K562 (cell line): ENCODE results near the gene LRRN3. TPM values are rescaled to one million over a fixed set of nuclear protein-coding genes. Genes with fewer than 3 reads are reported as not detected.

Source experiments
- ATAC-seq: fragments of 200-7000 bp; cut with Tn5 transposase; 3 replicates; pipeline ENCODE4 v1.9.1; 2020; ENCODE audit warnings: moderate library complexity
- BruUV-seq: library from RNA; stranded (reverse); fragments of 400-500 nt; replicated peaks from 2 replicates; lab custom pipeline; 2021; lab: Mats Ljungman, UMichigan
- CTCF ChIA-PET: fragments of 300-600 bp; formaldehyde crosslinking; extraction: SDS; loops from one replicate; lab custom pipeline; 2021; ENCODE audit warnings: low intra/inter-chr PET ratio; lab: Yijun Ruan, JAX
- POLR2A ChIA-PET: fragments of 300-600, 350-650 bp; sonication (Branson Sonifier 250); formaldehyde crosslinking; extraction: SDS; loops from one replicate; lab custom pipeline; 2021; ENCODE audit warnings: antibody characterized with exemption, inconsistent platforms; lab: Yijun Ruan, JAX
- DNase-seq, 4 experiments: peaks; one replicate each; pipeline versions ENCODE4 v3.0.0 to v3.0.0-alpha.2; 2011 to 2018; ENCODE audit warnings: low spot score in 3 of 4, mixed read lengths in 3 of 4; ENCODE audit errors: extremely low read depth in 1 of 4
- FAIRE-seq: peaks from 2 replicates; lab custom pipeline; 2011; peaks lifted over from hg19 to GRCh38; lab: Jason Lieb, UNC
- H2AFZ ChIP-seq: 2 replicates; pipeline ENCODE4 v1.6.0; 2011; ENCODE audit warnings: low read depth, low read length, control low read depth, inconsistent platforms
- H3K27ac ChIP-seq: fragments of 200-600 bp; 3 replicates; pipeline ENCODE4 v1.8.0; 2011; ENCODE audit warnings: low read depth, mild to moderate bottlenecking, control low read depth, inconsistent platforms, low read length, moderate library complexity, mixed read lengths; ENCODE audit errors: extremely low read depth
- H3K27me3 ChIP-seq, 2 experiments: fragments of 300-600 bp in 1 of 2; 2 replicates in 1 of 2; 3 replicates in 1 of 2; pipeline versions ENCODE4 v1.6.0 to v1.8.0; 2011; ENCODE audit warnings: inconsistent platforms in 2 of 2, low read length in 2 of 2, mild to moderate bottlenecking in 1 of 2, mixed read lengths in 1 of 2, moderate library complexity in 1 of 2; ENCODE audit not compliant: control insufficient read depth in 2 of 2, insufficient read depth in 2 of 2
- H3K36me3 ChIP-seq: fragments of 300-600 bp; 3 replicates; pipeline ENCODE4 v1.8.0; 2011; ENCODE audit warnings: mild to moderate bottlenecking, low read length, inconsistent platforms; ENCODE audit not compliant: control insufficient read depth, insufficient read depth
- H3K4me1 ChIP-seq, 2 experiments: fragments of 200-600 bp in 1 of 2; replicated peaks in 1 of 2; 2 replicates in 1 of 2; 3 replicates in 1 of 2; pipeline versions ENCODE4 v1.5.1 to v1.8.0; 2011; ENCODE audit warnings: inconsistent platforms in 2 of 2, low read length in 2 of 2, mild to moderate bottlenecking in 1 of 2, mixed read lengths in 1 of 2, moderate library complexity in 1 of 2; ENCODE audit not compliant: control insufficient read depth in 2 of 2, insufficient read depth in 2 of 2
- H3K4me2 ChIP-seq: 2 replicates; pipeline ENCODE4 v1.6.1; 2011; ENCODE audit warnings: low read length, control low read depth, inconsistent platforms, mixed read lengths; ENCODE audit not compliant: insufficient read depth
- H3K4me3 ChIP-seq: fragments of 200-600 bp; sonication (generic), shearing (Covaris generic); 2 replicates; pipeline ENCODE4 v1.5.1; 2016; ENCODE audit warnings: control low read depth, inconsistent platforms
- H3K79me2 ChIP-seq: fragments of 200-600 bp; 3 replicates; pipeline ENCODE4 v1.8.0; 2011; ENCODE audit warnings: low read length, inconsistent platforms; ENCODE audit not compliant: control insufficient read depth, insufficient read depth
- H3K9ac ChIP-seq, 2 experiments: 2 replicates each; pipeline versions ENCODE4 v1.6.0 to v1.6.1; 2011; ENCODE audit warnings: low read depth in 2 of 2, low read length in 2 of 2, control low read depth in 1 of 2, inconsistent platforms in 1 of 2, mild to moderate bottlenecking in 1 of 2, mixed read lengths in 1 of 2; ENCODE audit not compliant: insufficient read depth in 1 of 2
- H3K9me1 ChIP-seq: one replicate; pipeline ENCODE4 v1.6.0; 2011; ENCODE audit warnings: inconsistent platforms, mild to moderate bottlenecking, low read length, moderate library complexity; ENCODE audit not compliant: control insufficient read depth, insufficient read depth
- H3K9me3 ChIP-seq: replicated peaks from 2 replicates; pipeline ENCODE4 v1.5.1; 2011; ENCODE audit warnings: low read depth, low read length, inconsistent platforms; ENCODE audit not compliant: control insufficient read depth, insufficient read depth
- H4K20me1 ChIP-seq: replicated peaks from 2 replicates; pipeline ENCODE4 v1.6.1; 2011; ENCODE audit warnings: low read length, inconsistent platforms, mixed read lengths; ENCODE audit not compliant: control insufficient read depth, insufficient read depth
- ARNT ChIP-seq, 2 experiments: fragments of 450-650 bp; IDR thresholded peaks; 2 replicates each; pipeline ENCODE4 v1.6.1; 2016; ENCODE audit warnings: mild to moderate bottlenecking in 1 of 2
- CTCFL ChIP-seq: IDR thresholded peaks from 2 replicates; pipeline ENCODE4 v1.6.1; 2011; ENCODE audit warnings: borderline replicate concordance, low read depth, mild to moderate bottlenecking, moderate library complexity, low read length; ENCODE audit not compliant: insufficient read depth, poor library complexity, severe bottlenecking
- DNMT1 ChIP-seq: fragments of 450-650 bp; IDR thresholded peaks from 2 replicates; pipeline ENCODE4 v1.6.1; 2016; ENCODE audit warnings: antibody characterized with exemption, mild to moderate bottlenecking
- EHMT2 ChIP-seq: fragments of 450-650 bp; IDR thresholded peaks from 2 replicates; pipeline ENCODE4 v1.6.1; 2018; ENCODE audit warnings: antibody characterized with exemption
- FOXA1 ChIP-seq: fragments of 450-650 bp; IDR thresholded peaks from 2 replicates; pipeline ENCODE4 v1.6.1; 2016; ENCODE audit warnings: mild to moderate bottlenecking, borderline replicate concordance
- KLF16 ChIP-seq: IDR thresholded peaks from 2 replicates; pipeline ENCODE4 v1.6.1; 2016; ENCODE audit warnings: antibody characterized with exemption
- MEF2A ChIP-seq: IDR thresholded peaks from 2 replicates; pipeline ENCODE4 v1.6.1; 2011; ENCODE audit warnings: low read depth, mild to moderate bottlenecking, low read length, moderate library complexity; ENCODE audit not compliant: control insufficient read depth
- PHB ChIP-seq: fragments of 250-450 bp; sonication (Bioruptor Pico); IDR thresholded peaks from 2 replicates; pipeline ENCODE4 v1.5.0; 2021
- WGBS: fragments of 100-300 bp; shearing (Covaris generic); methylation state at CpG from one replicate; pipeline ENCODE4 v1.1.6; 2016; ENCODE audit warnings: low coverage, mixed read lengths; ENCODE audit not compliant: insufficient coverage; ENCODE audit errors: missing lambda C conversion rate; 5-methylcytosine and 5-hydroxymethylcytosine counted together
- in situ Hi-C: fragments of 300-500 bp; cut with MboI; formaldehyde crosslinking; loops from 4 replicates; pipeline ENCODE4 v1.15.0; 2018; ENCODE audit warnings: inconsistent platforms, mixed read lengths
- intact Hi-C: fragments of 100-400 bp; cut with micrococcal nuclease; formaldehyde crosslinking; loops from 2 replicates; pipeline ENCODE4 v1.14.2; 2022
- polyA plus RNA-seq, 8 experiments: library from polyadenylated mRNA; depleted of rRNA in 4 of 8; stranded (reverse) in 5 of 8; unstranded in 3 of 8; fragments of >200 nt; fragmentation: Nextera tagmentation in 2 of 8; fragmentation: Illumina TruSeq in 1 of 8; extraction: Ambion mirVana in 2 of 8; extraction: Trizol in 1 of 8; gene quantifications; 2 replicates each; pipeline versions ENCODE4 v1.2.1 to v1.2.3, GENCODE V29; 2011 to 2014; ENCODE audit warnings: inconsistent platforms in 1 of 8, missing spikeins in 1 of 8
- total RNA-seq, 7 experiments: library from RNA; depleted of rRNA in 6 of 7; stranded (reverse); fragments of >200 nt in 6 of 7; fragmentation: Illumina TruSeq in 2 of 7; extraction: Trizol in 2 of 7; gene quantifications; 2 replicates each; pipeline versions ENCODE4 v1.2.1 to v1.2.3, GENCODE V29; 2011 to 2021; ENCODE audit warnings: low replicate concordance in 1 of 7
- TF ChIP-seq, protein P1 (sequence below): fragments of 450-650 bp; conservative IDR thresholded peaks from 2 replicates; pipeline ENCODE4 v1.6.1; 2016; ENCODE audit warnings: missing genetic modification characterization, low read depth, mild to moderate bottlenecking, missing compliant biosample characterization, moderate library complexity
- TF ChIP-seq, protein P2 (sequence below): fragments of 150-350 bp; conservative IDR thresholded peaks from 2 replicates; pipeline ENCODE4 v1.6.1; 2014; ENCODE audit warnings: low read length

The LRRN3 gene
- total and polyA plus RNA-seq, 9 of the 15 experiments (the other 6 are each of a cell fraction or from before 2014, with no cell fraction given) = 0.05 to 1.00 (median 0.20) TPM; not detected in 1

GRCh38 chr7:111098926-111099250 is 8.0 kb downstream of the LRRN3 start:
- CTCF ChIA-PET = interaction anchor here (0.7 kb wide), 1 partner anchor 577 kb away, joined by 4 read pairs; no protein-coding TSS in a partner anchor
- Histone ChIP-seq H3K36me3 (no peaks in the 10 kb centered on the region), H3K27ac (no peak overlapping the region), H4K20me1 (no peaks in the 10 kb centered on the region), H3K27me3 (no peaks in the 10 kb centered on the region), H3K9me1 (no peaks in the 10 kb centered on the region), H3K4me1 (no peaks in the 10 kb centered on the region), H3K9ac (no peak overlapping the region), H3K79me2 (no peaks in the 10 kb centered on the region), H2AFZ (no peak overlapping the region), H3K4me3 (no peak overlapping the region), H3K4me2 (no peak overlapping the region), H3K9me3 (no peaks in the 10 kb centered on the region)
- BruUV-seq = no TSS peak
- intact Hi-C loops = no loop called here
- no peak for FAIRE-seq
- TF ChIP-seq EHMT2 = no peak
- 0 out of 2 replicates have a peak, but pooled peaks have one; percentile 3 for TF ChIP-seq KLF16
- TF ChIP-seq, protein P1, sequence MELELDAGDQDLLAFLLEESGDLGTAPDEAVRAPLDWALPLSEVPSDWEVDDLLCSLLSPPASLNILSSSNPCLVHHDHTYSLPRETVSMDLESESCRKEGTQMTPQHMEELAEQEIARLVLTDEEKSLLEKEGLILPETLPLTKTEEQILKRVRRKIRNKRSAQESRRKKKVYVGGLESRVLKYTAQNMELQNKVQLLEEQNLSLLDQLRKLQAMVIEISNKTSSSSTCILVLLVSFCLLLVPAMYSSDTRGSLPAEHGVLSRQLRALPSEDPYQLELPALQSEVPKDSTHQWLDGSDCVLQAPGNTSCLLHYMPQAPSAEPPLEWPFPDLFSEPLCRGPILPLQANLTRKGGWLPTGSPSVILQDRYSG (tag) = no peak
- no peak for TF ChIP-seq FOXA1
- no peak for TF ChIP-seq ARNT (IDR thresholded peaks at IDR 0.05)
- TF ChIP-seq, protein P2, sequence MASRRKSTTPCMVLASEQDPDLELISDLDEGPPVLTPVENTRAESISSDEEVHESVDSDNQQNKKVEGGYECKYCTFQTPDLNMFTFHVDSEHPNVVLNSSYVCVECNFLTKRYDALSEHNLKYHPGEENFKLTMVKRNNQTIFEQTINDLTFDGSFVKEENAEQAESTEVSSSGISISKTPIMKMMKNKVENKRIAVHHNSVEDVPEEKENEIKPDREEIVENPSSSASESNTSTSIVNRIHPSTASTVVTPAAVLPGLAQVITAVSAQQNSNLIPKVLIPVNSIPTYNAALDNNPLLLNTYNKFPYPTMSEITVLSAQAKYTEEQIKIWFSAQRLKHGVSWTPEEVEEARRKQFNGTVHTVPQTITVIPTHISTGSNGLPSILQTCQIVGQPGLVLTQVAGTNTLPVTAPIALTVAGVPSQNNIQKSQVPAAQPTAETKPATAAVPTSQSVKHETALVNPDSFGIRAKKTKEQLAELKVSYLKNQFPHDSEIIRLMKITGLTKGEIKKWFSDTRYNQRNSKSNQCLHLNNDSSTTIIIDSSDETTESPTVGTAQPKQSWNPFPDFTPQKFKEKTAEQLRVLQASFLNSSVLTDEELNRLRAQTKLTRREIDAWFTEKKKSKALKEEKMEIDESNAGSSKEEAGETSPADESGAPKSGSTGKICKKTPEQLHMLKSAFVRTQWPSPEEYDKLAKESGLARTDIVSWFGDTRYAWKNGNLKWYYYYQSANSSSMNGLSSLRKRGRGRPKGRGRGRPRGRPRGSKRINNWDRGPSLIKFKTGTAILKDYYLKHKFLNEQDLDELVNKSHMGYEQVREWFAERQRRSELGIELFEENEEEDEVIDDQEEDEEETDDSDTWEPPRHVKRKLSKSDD = 0 out of 2 replicates have a peak, but pooled peaks have one; percentile 1
- no peak for TF ChIP-seq MEF2A
- TF ChIP-seq DNMT1 = no peak
- no peak for TF ChIP-seq PHB (CRISPR knock-in tag)
- TF ChIP-seq CTCFL = no peak
- DNase-seq = no peak
- in situ Hi-C loops = loop anchor here (10.0 kb wide), 1 partner anchor 636 kb away; no protein-coding TSS in a partner anchor
- POLR2A ChIA-PET = interaction anchor here (0.6 kb wide), 1 partner anchor 412 kb away, joined by 3 read pairs; no protein-coding TSS in a partner anchor
- ATAC-seq = no peak
- WGBS = 10% methylated on average over 1 of the region's 1 CpG
